PC-3 (cell line): Measurements from ENCODE around the gene GPRC5C. TPM values are rescaled to one million over a fixed set of nuclear protein-coding genes. Genes with fewer than 3 reads are reported as not detected.

Source experiments
- ATAC-seq: fragments of 200-7000 bp; cut with Tn5 transposase; 2 replicates; pipeline ENCODE4 v1.9.1; 2020; ENCODE audit warnings: mild to moderate bottlenecking, moderate library complexity
- BruUV-seq: library from RNA; stranded (reverse); fragments of 400-500 nt; replicated peaks from 2 replicates; lab custom pipeline; 2021; lab: Mats Ljungman, UMichigan
- CTCF ChIA-PET: fragments of 300-600 bp; sonication (Branson Sonifier 250); formaldehyde crosslinking; loops from one replicate; lab custom pipeline; 2022; ENCODE audit warnings: antibody characterized with exemption; lab: Charles Lee
- POLR2A ChIA-PET: fragments of 300-600 bp; sonication (Branson Sonifier 250); formaldehyde crosslinking; loops from one replicate; lab custom pipeline; 2022; ENCODE audit warnings: antibody characterized with exemption; ENCODE audit not compliant: unreplicated experiment; lab: Charles Lee
- DNase-seq: peaks from one replicate; pipeline ENCODE4 v3.0.0-alpha.2; 2015
- H2AFZ ChIP-seq: fragments of 300-600 bp; sonication (generic); 2 replicates; pipeline ENCODE4 v1.6.0; 2016; ENCODE audit warnings: antibody characterized with exemption, low read length
- H3F3A ChIP-seq: fragments of 300-600 bp; sonication (generic); one replicate; pipeline ENCODE4 v1.6.0; 2017; ENCODE audit warnings: antibody characterized with exemption, low read length, control low read depth, mild to moderate bottlenecking; ENCODE audit not compliant: unreplicated experiment
- H3K27ac ChIP-seq: fragments of 300-600 bp; sonication (generic); 2 replicates; pipeline ENCODE4 v1.5.1; 2016; ENCODE audit warnings: mild to moderate bottlenecking, low read length
- H3K27me3 ChIP-seq: fragments of 300-600 bp; sonication (generic); 2 replicates; pipeline ENCODE4 v1.6.1; 2016; ENCODE audit warnings: low read length, mixed read lengths
- H3K36me3 ChIP-seq: fragments of 300-600 bp; sonication (generic); 2 replicates; pipeline ENCODE4 v1.6.1; 2016; ENCODE audit warnings: low read depth, mixed run types, low read length, mixed read lengths
- H3K4me1 ChIP-seq: fragments of 300-600 bp; sonication (generic); 2 replicates; pipeline ENCODE4 v1.5.1; 2016; ENCODE audit warnings: low read length; ENCODE audit not compliant: insufficient read depth
- H3K4me2 ChIP-seq: fragments of 300-600 bp; sonication (generic); 2 replicates; pipeline ENCODE4 v1.6.0; 2016; ENCODE audit warnings: low read length
- H3K4me3 ChIP-seq: fragments of 300-600 bp; sonication (generic); 2 replicates; pipeline ENCODE4 v1.5.1; 2016; ENCODE audit warnings: mild to moderate bottlenecking, low read length, mixed read lengths
- H3K79me2 ChIP-seq: fragments of 300-600 bp; sonication (generic); 2 replicates; pipeline ENCODE4 v1.6.1; 2017; ENCODE audit warnings: low read length, mixed read lengths
- H3K9ac ChIP-seq: fragments of 300-600 bp; sonication (generic); 2 replicates; pipeline ENCODE4 v1.6.0; 2016; ENCODE audit warnings: mild to moderate bottlenecking, low read length
- H3K9me2 ChIP-seq: fragments of 300-600 bp; sonication (generic); replicated peaks from 2 replicates; pipeline ENCODE4 v1.6.1; 2016; ENCODE audit warnings: mixed run types, low read length, mixed read lengths
- H3K9me3 ChIP-seq: fragments of 300-600 bp; sonication (generic); 2 replicates; pipeline ENCODE4 v1.6.1; 2016; ENCODE audit warnings: low read length, mixed read lengths
- H4K20me1 ChIP-seq: fragments of 300-600 bp; sonication (generic); 2 replicates; pipeline ENCODE4 v1.6.1; 2016; ENCODE audit warnings: low read length, mixed read lengths
- CTCF ChIP-seq: fragments of 300-600 bp; sonication (generic); conservative IDR thresholded peaks from 2 replicates; pipeline ENCODE4 v1.5.1; 2017; ENCODE audit warnings: antibody characterized with exemption, low read depth, mild to moderate bottlenecking, low read length
- EZH2 ChIP-seq: fragments of 300-600 bp; sonication (generic); IDR thresholded peaks from one replicate; pipeline ENCODE4 v1.6.1; 2017; ENCODE audit warnings: antibody characterized with exemption, mild to moderate bottlenecking, low read length; ENCODE audit not compliant: unreplicated experiment
- EZH2phosphoT487 ChIP-seq: fragments of 300-600 bp; sonication (generic); IDR thresholded peaks from 2 replicates; pipeline ENCODE4 v1.6.1; 2018; ENCODE audit warnings: mild to moderate bottlenecking, antibody characterized with exemption, low read length, borderline replicate concordance
- intact Hi-C: fragments of 100-400 bp; cut with micrococcal nuclease; formaldehyde crosslinking; loops from 2 replicates; pipeline ENCODE4 v1.9.0; 2023
- total RNA-seq: library from RNA; depleted of rRNA; stranded (reverse); fragments of >200 nt; gene quantifications from 2 replicates; pipeline ENCODE4 v1.2.3, GENCODE V29; 2014

The GPRC5C gene
- total RNA-seq, 1 experiment from 2014 or later: 209 TPM

GRCh38 chr17:74429604-74430384 lies 2.1 kb upstream of the GPRC5C start:
- peak overlapping the region; percentile 73 for H2AFZ ChIP-seq
- no peaks in the 10 kb centered on the region for H3K9me3 ChIP-seq
- ATAC-seq: no peak; the same call in 1 of the 2 replicates
- peak overlapping the region; percentile 96 for H3K4me2 ChIP-seq
- no peak for TF ChIP-seq EZH2
- no peak for TF ChIP-seq EZH2phosphoT487
- no peak for TF ChIP-seq CTCF
- peak overlapping the region; percentile 99 for H3K27ac ChIP-seq
- ChIA-PET CTCF (no interaction called here), POLR2A (interaction anchor here (0.5 to 1.0 kb wide), 4 partner anchors 13 to 38 kb away, joined by 3 to 5 read pairs (median 4); no protein-coding TSS in a partner anchor)
- no peaks in the 10 kb centered on the region for H3K27me3 ChIP-seq
- H3K4me3 ChIP-seq: peak overlapping the region; percentile 80
- peaks cover 31% of the 10 kb centered on the region for H3K79me2 ChIP-seq
- H4K20me1 ChIP-seq: peaks cover 18% of the 10 kb centered on the region
- intact Hi-C loops: loop anchor here (1.0 to 5.0 kb wide), 4 partner anchors 12 to 217 kb away; partner anchors contain the start of gene TTYH2
- H3K9me2 ChIP-seq: no peaks in the 10 kb centered on the region
- BruUV-seq: no TSS peak
- H3K9ac ChIP-seq: peak overlapping the region; percentile 97
- 0 out of 2 replicates have a peak, but pooled peaks cover 3% of the 10 kb centered on the region for H3K36me3 ChIP-seq
- DNase-seq: peak; percentile 28
- peaks cover 3% of the 10 kb centered on the region for H3F3A ChIP-seq
- H3K4me1 ChIP-seq: peaks cover 54% of the 10 kb centered on the region

GRCh38 chr17:74430385-74430705 lies 1.5 kb upstream of the GPRC5C start:
- CTCF ChIA-PET: interaction anchor here (0.7 kb wide), 1 partner anchor 51 kb away, joined by 3 read pairs; no protein-coding TSS in a partner anchor
- ATAC-seq: no peak
- DNase-seq: no peak
- H3F3A ChIP-seq: peaks cover 3% of the 10 kb centered on the region
- H3K4me2 ChIP-seq: peak overlapping the region; percentile 96
- peak overlapping the region; percentile 73 for H2AFZ ChIP-seq
- intact Hi-C loops: loop anchor here (1.0 to 5.0 kb wide), 4 partner anchors 13 to 218 kb away; partner anchors contain the start of gene TTYH2
- H3K4me3 ChIP-seq: peak overlapping the region; percentile 80
- TF ChIP-seq EZH2: no peak
- no peak for TF ChIP-seq EZH2phosphoT487
- no peak for TF ChIP-seq CTCF
- H3K9me2 ChIP-seq: no peaks in the 10 kb centered on the region
- peaks cover 54% of the 10 kb centered on the region for H3K4me1 ChIP-seq
- H3K79me2 ChIP-seq: peaks cover 35% of the 10 kb centered on the region
- TSS peak; percentile 81 for BruUV-seq
- H3K9ac ChIP-seq: peak overlapping the region; percentile 97
- H3K36me3 ChIP-seq: 0 out of 2 replicates have a peak, but pooled peaks cover 3% of the 10 kb centered on the region
- peak overlapping the region; percentile 99 for H3K27ac ChIP-seq
- H3K27me3 ChIP-seq: no peaks in the 10 kb centered on the region
- H4K20me1 ChIP-seq: peaks cover 20% of the 10 kb centered on the region
- POLR2A ChIA-PET: interaction anchor here (0.5 to 1.0 kb wide), 6 partner anchors 13 to 72 kb away, joined by 3 to 5 read pairs (median 4); no protein-coding TSS in a partner anchor
- no peaks in the 10 kb centered on the region for H3K9me3 ChIP-seq
